ENCODE measurements around the gene YWHAH. TPM values are rescaled to one million over a fixed set of nuclear protein-coding genes. Genes with fewer than 3 reads are reported as not detected.

The YWHAH gene
- total RNA-seq, 1 donor from 2014 or later, result 160 TPM

DNA sequence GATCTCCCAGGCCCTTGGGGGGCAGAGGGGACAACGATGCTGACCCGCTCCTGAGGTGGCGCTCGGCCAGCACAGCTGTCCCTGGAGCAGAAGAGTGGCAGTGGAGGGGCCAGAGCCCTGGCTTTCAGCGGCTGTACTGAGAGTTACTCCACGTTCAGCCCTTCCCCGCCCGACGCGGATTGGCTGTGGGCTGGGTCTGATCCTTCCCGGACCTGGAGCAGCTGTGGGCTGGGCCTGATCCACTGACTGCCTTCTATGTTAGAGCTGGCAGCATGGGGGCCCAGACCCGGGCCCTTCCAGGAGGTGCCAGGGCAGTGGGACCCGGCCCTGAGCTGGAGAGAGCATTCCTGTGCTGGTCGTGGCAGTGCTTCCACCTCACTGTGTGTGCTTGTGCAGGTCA is 27.8 kb downstream of the YWHAH start:
- H3K9me3 Mint-ChIP-seq (ENCODE audit: unreplicated experiment), result no peaks in the 10 kb centered on the region
- no peak for DNase-seq (ENCODE audit: low read depth)
- H3K27ac Mint-ChIP-seq (ENCODE audit: unreplicated experiment), result no peak overlapping the region
- Histone ChIP-seq H3K9me3 (ENCODE audit: insufficient read depth, low read depth, low read length) (no peaks in the 10 kb centered on the region), H2AFZ (ENCODE audit: low read depth, low read length) (no peak overlapping the region), H3K79me2 (ENCODE audit: insufficient read depth, low read length) (no peaks in the 10 kb centered on the region), H3K9ac (ENCODE audit: low read length) (no peak overlapping the region), H3K4me2 (ENCODE audit: low read length) (no peak overlapping the region), H4K20me1 (ENCODE audit: insufficient read depth, low read length) (no peaks in the 10 kb centered on the region), H3K4me3 (ENCODE audit: insufficient read depth, low read depth, low read length) (no peak overlapping the region), H3K27me3 (ENCODE audit: insufficient read depth, low read length) (no peaks in the 10 kb centered on the region), H3K4me1 (ENCODE audit: insufficient read depth, low read length) (no peaks in the 10 kb centered on the region), H3K36me3 (ENCODE audit: insufficient read depth, low read length) (no peaks in the 10 kb centered on the region), H3K27ac (ENCODE audit: low read depth, low read length) (no peak overlapping the region)
- peaks cover 9% of the 10 kb centered on the region for H3K27me3 Mint-ChIP-seq (ENCODE audit: low read depth, unreplicated experiment)
- no peak overlapping the region for H3K4me3 Mint-ChIP-seq (ENCODE audit: unreplicated experiment)
- FAIRE-seq, result no peak
- no peaks in the 10 kb centered on the region for H3K4me1 Mint-ChIP-seq (ENCODE audit: low read depth, unreplicated experiment)
- TF ChIP-seq, protein P1, sequence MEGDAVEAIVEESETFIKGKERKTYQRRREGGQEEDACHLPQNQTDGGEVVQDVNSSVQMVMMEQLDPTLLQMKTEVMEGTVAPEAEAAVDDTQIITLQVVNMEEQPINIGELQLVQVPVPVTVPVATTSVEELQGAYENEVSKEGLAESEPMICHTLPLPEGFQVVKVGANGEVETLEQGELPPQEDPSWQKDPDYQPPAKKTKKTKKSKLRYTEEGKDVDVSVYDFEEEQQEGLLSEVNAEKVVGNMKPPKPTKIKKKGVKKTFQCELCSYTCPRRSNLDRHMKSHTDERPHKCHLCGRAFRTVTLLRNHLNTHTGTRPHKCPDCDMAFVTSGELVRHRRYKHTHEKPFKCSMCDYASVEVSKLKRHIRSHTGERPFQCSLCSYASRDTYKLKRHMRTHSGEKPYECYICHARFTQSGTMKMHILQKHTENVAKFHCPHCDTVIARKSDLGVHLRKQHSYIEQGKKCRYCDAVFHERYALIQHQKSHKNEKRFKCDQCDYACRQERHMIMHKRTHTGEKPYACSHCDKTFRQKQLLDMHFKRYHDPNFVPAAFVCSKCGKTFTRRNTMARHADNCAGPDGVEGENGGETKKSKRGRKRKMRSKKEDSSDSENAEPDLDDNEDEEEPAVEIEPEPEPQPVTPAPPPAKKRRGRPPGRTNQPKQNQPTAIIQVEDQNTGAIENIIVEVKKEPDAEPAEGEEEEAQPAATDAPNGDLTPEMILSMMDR (IDR thresholded peaks at IDR 0.05; ENCODE audit: insufficient read depth, low read depth, low read length), result no peak
- no peak for TF ChIP-seq EZH2 (IDR thresholded peaks at IDR 0.05; ENCODE audit: insufficient read depth, low read length)
- no peaks in the 10 kb centered on the region for H3K36me3 Mint-ChIP-seq (ENCODE audit: low read depth, unreplicated experiment)

DNA sequence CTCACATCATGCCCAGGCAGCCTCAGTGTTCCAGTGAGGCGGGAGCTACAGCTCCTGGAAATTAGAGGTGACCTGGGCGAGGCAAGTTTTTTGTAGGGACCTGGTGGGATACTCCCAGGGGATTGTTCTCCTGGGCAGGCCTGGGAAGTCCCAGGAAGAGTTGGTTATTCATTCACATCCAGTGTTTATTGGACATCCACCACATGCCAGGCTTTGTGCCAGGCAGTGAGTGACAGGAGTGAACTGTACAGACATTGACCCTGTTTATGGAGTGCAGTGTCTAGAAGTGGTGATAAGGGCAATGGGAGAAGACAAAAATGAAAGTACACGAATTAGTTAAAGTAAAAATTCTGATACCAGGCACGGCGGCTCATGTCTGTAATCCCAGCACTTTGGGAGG is 29.4 kb downstream of the YWHAH start:
- FAIRE-seq, result no peak
- no peak for DNase-seq (ENCODE audit: low read depth)
- Mint-ChIP-seq H3K4me3 (ENCODE audit: unreplicated experiment) (no peak overlapping the region), H3K27ac (ENCODE audit: unreplicated experiment) (no peak overlapping the region), H3K9me3 (ENCODE audit: unreplicated experiment) (no peaks in the 10 kb centered on the region), H3K27me3 (ENCODE audit: low read depth, unreplicated experiment) (peaks cover 9% of the 10 kb centered on the region), H3K36me3 (ENCODE audit: low read depth, unreplicated experiment) (no peaks in the 10 kb centered on the region), H3K4me1 (ENCODE audit: low read depth, unreplicated experiment) (no peaks in the 10 kb centered on the region)
- H3K4me2 ChIP-seq (ENCODE audit: low read length), result no peak overlapping the region
- no peaks in the 10 kb centered on the region for H3K27me3 ChIP-seq (ENCODE audit: insufficient read depth, low read length)
- H3K9ac ChIP-seq (ENCODE audit: low read length), result no peak overlapping the region
- no peaks in the 10 kb centered on the region for H3K79me2 ChIP-seq (ENCODE audit: insufficient read depth, low read length)
- H3K4me1 ChIP-seq (ENCODE audit: insufficient read depth, low read length), result no peaks in the 10 kb centered on the region
- no peaks in the 10 kb centered on the region for H3K9me3 ChIP-seq (ENCODE audit: insufficient read depth, low read depth, low read length)
- H3K4me3 ChIP-seq (ENCODE audit: insufficient read depth, low read depth, low read length), result no peak overlapping the region
- no peak overlapping the region for H3K27ac ChIP-seq (ENCODE audit: low read depth, low read length)
- H2AFZ ChIP-seq (ENCODE audit: low read depth, low read length), result no peak overlapping the region
- TF ChIP-seq, protein P1 (IDR thresholded peaks at IDR 0.05; ENCODE audit: insufficient read depth, low read depth, low read length), result no peak
- TF ChIP-seq EZH2 (IDR thresholded peaks at IDR 0.05; ENCODE audit: insufficient read depth, low read length), result no peak
- H3K36me3 ChIP-seq (ENCODE audit: insufficient read depth, low read length), result no peaks in the 10 kb centered on the region
- no peaks in the 10 kb centered on the region for H4K20me1 ChIP-seq (ENCODE audit: insufficient read depth, low read length)

DNA sequence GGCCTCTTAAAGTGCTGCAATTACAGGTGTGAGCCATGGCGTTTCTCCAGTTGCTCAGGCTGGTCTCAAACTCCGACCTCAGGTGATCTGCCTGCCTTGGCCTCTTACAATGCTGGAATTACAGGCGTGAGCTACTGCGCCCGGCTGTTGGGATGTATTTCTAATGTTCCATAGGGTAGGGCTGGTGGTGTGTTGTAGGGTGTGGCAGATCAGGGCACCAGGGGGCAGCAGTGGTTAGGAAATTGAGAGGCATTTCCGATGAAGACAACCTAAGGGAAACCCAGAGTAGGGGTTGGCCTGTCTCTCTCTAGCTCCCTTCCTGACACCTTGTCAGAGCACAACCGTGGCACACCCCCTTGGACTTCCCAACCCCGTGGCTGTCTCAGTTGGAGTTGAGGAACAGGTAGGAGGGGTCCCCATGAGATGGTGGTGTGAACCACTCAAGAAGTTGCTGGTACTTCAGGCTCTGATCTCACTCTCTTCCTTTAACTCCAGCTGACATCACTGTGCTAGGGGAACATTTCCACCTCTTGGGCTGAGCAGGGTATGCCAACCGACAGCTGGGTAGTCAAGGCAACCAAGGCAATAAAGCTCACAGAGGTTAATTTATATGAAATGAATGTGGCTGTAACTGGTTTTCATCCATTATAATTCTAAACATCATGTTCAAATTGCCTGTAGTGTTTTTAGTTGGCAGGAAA is 33.0 kb downstream of the YWHAH start:
- Mint-ChIP-seq H3K4me1 (ENCODE audit: low read depth, unreplicated experiment) (no peaks in the 10 kb centered on the region), H3K27me3 (ENCODE audit: low read depth, unreplicated experiment) (peaks cover 7% of the 10 kb centered on the region), H3K9me3 (ENCODE audit: unreplicated experiment) (no peaks in the 10 kb centered on the region), H3K27ac (ENCODE audit: unreplicated experiment) (no peak overlapping the region), H3K36me3 (ENCODE audit: low read depth, unreplicated experiment) (no peaks in the 10 kb centered on the region), H3K4me3 (ENCODE audit: unreplicated experiment) (no peak overlapping the region)
- H3K4me3 ChIP-seq (ENCODE audit: insufficient read depth, low read depth, low read length), result no peak overlapping the region
- TF ChIP-seq, protein P1 (IDR thresholded peaks at IDR 0.05; ENCODE audit: insufficient read depth, low read depth, low read length), result peak; percentile 68
- no peak for TF ChIP-seq EZH2 (IDR thresholded peaks at IDR 0.05; ENCODE audit: insufficient read depth, low read length)
- no peaks in the 10 kb centered on the region for H3K79me2 ChIP-seq (ENCODE audit: insufficient read depth, low read length)
- H3K9me3 ChIP-seq (ENCODE audit: insufficient read depth, low read depth, low read length), result no peaks in the 10 kb centered on the region
- no peak overlapping the region for H2AFZ ChIP-seq (ENCODE audit: low read depth, low read length)
- no peak overlapping the region for H3K4me2 ChIP-seq (ENCODE audit: low read length)
- no peak overlapping the region for H3K9ac ChIP-seq (ENCODE audit: low read length)
- no peak for FAIRE-seq
- no peak for DNase-seq (ENCODE audit: low read depth)
- no peak overlapping the region for H3K27ac ChIP-seq (ENCODE audit: low read depth, low read length)
- no peaks in the 10 kb centered on the region for H3K27me3 ChIP-seq (ENCODE audit: insufficient read depth, low read length)
- H4K20me1 ChIP-seq (ENCODE audit: insufficient read depth, low read length), result no peaks in the 10 kb centered on the region
- H3K4me1 ChIP-seq (ENCODE audit: insufficient read depth, low read length), result no peaks in the 10 kb centered on the region
- no peaks in the 10 kb centered on the region for H3K36me3 ChIP-seq (ENCODE audit: insufficient read depth, low read length)

All from astrocyte (in vitro differentiated cells and primary cell).